ENCODE data around the gene KISS1.

Gene KISS1

GRCh38 chr1:204147406-204148383, 48.6 kb downstream of the KISS1 start:
- no peak for TF ChIP-seq CTCF (IDR thresholded peaks at IDR 0.05; ENCODE audit: control insufficient read depth, extremely low read depth, insufficient read depth)
- DNase-seq (ENCODE audit: low read depth): no peak

DNA sequence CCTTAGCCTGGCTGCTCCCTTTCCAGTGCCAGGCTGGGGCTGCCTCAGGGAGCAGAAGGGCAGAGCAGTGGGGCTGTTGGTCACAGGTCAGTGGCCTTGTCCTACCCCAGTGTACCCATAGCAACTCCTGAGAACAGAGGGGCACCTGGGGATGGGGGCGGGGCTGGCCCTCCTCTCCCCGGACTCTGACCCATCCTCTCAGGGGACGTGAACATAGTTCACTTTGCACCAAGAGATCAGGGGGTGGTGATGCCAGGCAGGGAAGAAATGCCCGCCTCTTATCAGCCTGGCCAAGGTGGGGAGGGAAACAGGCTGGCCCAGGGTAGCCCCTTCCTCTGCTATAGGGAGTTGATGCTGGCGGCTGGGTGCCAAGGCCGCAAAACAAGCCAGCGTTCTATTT, 49.3 kb downstream of the KISS1 start:
- H3K4me3 ChIP-seq (ENCODE audit: low read depth, low read length): no peak overlapping the region
- no peak for DNase-seq (ENCODE audit: low read depth)
- TF ChIP-seq CTCF (IDR thresholded peaks at IDR 0.05; ENCODE audit: control insufficient read depth, extremely low read depth, insufficient read depth): no peak

More at GRCh38 chr1:204147406-204148383, 48.6 kb downstream of the KISS1 start:
- no peak overlapping the region for H3K4me3 ChIP-seq (ENCODE audit: low read depth, low read length)

- no peak for DNase-seq (ENCODE audit: low read depth)
- TF ChIP-seq CTCF (IDR thresholded peaks at IDR 0.05; ENCODE audit: control insufficient read depth, extremely low read depth, insufficient read depth): no peak
- no peak overlapping the region for H3K4me3 ChIP-seq (ENCODE audit: low read depth, low read length)
These were observed 50.0 kb downstream of the KISS1 start for GRCh38 chr1:204146309-204146708.

DNA sequence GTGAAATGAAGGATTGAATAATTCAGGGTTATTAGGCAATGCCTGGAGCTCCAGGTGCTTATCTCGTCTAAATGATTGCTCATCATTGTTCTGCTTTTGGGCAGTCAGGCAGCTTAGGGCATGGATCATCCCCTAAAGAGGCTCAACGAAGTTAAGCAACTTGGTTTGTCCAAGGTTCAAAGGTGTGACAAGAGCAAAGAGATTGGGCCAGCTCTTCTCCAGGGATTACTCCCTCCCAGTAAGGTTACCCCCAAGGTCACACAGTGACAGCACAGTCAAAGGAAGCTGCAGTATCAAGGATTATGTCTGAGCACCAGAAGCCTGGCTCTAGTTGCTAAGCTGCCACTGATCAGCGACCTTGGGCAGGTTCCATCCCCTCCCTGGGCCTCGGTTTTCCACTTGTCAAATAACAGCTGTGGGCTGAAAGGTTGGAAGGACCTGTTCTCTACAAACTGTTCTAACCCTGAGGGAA, 51.2 kb downstream of the KISS1 start:
- TF ChIP-seq CTCF (IDR thresholded peaks at IDR 0.05; ENCODE audit: control insufficient read depth, extremely low read depth, insufficient read depth): no peak
- no peak for DNase-seq (ENCODE audit: low read depth)
- no peak overlapping the region for H3K4me3 ChIP-seq (ENCODE audit: low read depth, low read length)

DNA sequence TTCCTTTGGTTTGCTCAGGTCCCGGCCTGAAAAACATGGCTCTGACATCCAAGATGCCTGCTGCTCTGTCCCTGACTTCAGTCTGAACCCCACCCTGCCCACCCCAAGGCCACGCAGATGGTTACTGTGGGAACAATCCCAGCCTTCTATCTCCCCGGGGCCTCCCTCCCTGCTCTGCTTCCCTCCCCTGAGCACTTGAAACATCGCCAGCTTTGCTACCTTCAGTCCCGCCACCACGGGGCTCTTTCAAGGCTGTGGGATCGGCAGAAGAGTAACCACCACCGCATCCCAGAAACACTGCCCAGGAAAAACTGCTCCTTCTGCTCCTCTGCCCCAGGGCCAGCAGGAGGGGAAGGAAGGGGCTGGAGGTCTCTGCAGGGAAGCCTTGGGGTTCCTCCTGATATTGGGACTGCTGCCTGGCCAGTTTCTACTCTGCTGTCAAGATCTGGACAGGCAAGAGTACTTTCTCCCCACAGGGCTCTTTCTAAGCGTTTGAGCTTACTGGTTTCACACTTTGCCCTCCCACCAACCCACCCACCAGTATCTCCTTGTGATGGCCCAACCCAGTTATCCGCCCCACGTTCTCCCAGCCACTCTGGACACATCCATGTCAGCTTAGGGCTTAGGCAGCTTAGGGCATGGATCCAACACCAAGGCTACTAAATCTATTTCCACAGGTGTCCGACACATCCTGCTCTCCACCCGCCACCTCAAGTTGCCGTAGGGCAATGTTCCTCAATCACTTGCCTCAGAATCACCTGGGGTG, 52.8 kb downstream of the KISS1 start:
- H3K4me3 ChIP-seq (ENCODE audit: low read depth, low read length): no peak overlapping the region
- DNase-seq (ENCODE audit: low read depth): no peak
- no peak for TF ChIP-seq CTCF (IDR thresholded peaks at IDR 0.05; ENCODE audit: control insufficient read depth, extremely low read depth, insufficient read depth)

- no peak overlapping the region for H3K4me3 ChIP-seq (ENCODE audit: low read depth, low read length)
- no peak for DNase-seq (ENCODE audit: low read depth)
- no peak for TF ChIP-seq CTCF (IDR thresholded peaks at IDR 0.05; ENCODE audit: control insufficient read depth, extremely low read depth, insufficient read depth)
These were observed 54.0 kb downstream of the KISS1 start for GRCh38 chr1:204142032-204142974.
